SK-N-SH (cell line): ENCODE data around the gene MRPL57. TPM values are rescaled to one million over a fixed set of nuclear protein-coding genes. Genes with fewer than 3 reads are reported as not detected.

Experiments
- CTCF ChIA-PET: fragments of 300-600, 350-600 bp; formaldehyde crosslinking; extraction: SDS; loops from one replicate; lab custom pipeline; 2021; lab: Yijun Ruan, JAX
- POLR2A ChIA-PET: fragments of 350-600 bp; sonication (Branson Sonifier 250); formaldehyde crosslinking; extraction: SDS; loops from one replicate; lab custom pipeline; 2020; ENCODE audit warnings: antibody characterized with exemption, inconsistent platforms; lab: Yijun Ruan, JAX
- DNase-seq: peaks from one replicate; pipeline ENCODE4 v3.0.0; 2012
- H2AFZ ChIP-seq: fragments of 200-600 bp; sonication (generic); 2 replicates; pipeline ENCODE4 v1.8.1; 2016; ENCODE audit warnings: antibody characterized with exemption, mild to moderate bottlenecking, low read depth
- H3F3A ChIP-seq: fragments of 200-600 bp; sonication (generic); replicated peaks from 2 replicates; pipeline ENCODE3; 2016; ENCODE audit warnings: antibody characterized with exemption, mild to moderate bottlenecking; ENCODE audit not compliant: insufficient read depth
- H3K27ac ChIP-seq, 2 experiments: fragments of 200-500 bp in 1 of 2; fragments of 200-600 bp in 1 of 2; sonication (Bioruptor generic) in 1 of 2; sonication (generic), shearing (Covaris generic) in 1 of 2; 2 replicates each; pipeline versions ENCODE4 v1.5.1 to v1.6.1; 2014 to 2016; ENCODE audit warnings: low read depth in 2 of 2, inconsistent platforms in 1 of 2, low read length in 1 of 2, mild to moderate bottlenecking in 1 of 2, mixed read lengths in 1 of 2
- H3K27me3 ChIP-seq: fragments of 200-600 bp; sonication (generic), shearing (Covaris generic); 2 replicates; pipeline ENCODE4 v1.6.1; 2016; ENCODE audit warnings: mixed run types; ENCODE audit not compliant: insufficient read depth
- H3K36me3 ChIP-seq, 2 experiments: fragments of 200-500 bp in 1 of 2; fragments of 200-600 bp in 1 of 2; sonication (Bioruptor generic) in 1 of 2; sonication (generic) in 1 of 2; replicated peaks in 1 of 2; 2 replicates each; pipeline versions ENCODE3 to v1.5.1; 2014 to 2016; ENCODE audit warnings: low read length in 1 of 2, mild to moderate bottlenecking in 1 of 2; ENCODE audit not compliant: insufficient read depth in 2 of 2, control insufficient read depth in 1 of 2
- H3K4me1 ChIP-seq, 2 experiments: fragments of 200-500 bp in 1 of 2; fragments of 200-600 bp in 1 of 2; sonication (Bioruptor generic) in 1 of 2; sonication (generic), shearing (Covaris generic) in 1 of 2; 2 replicates each; pipeline versions ENCODE4 v1.5.1 to v1.6.1; 2014 to 2016; ENCODE audit warnings: low read depth in 1 of 2, low read length in 1 of 2, mixed run types in 1 of 2; ENCODE audit not compliant: insufficient read depth in 2 of 2, control insufficient read depth in 1 of 2
- H3K4me2 ChIP-seq: fragments of 200-600 bp; sonication (generic), shearing (Covaris generic); 2 replicates; pipeline ENCODE4 v1.6.1; 2017; ENCODE audit warnings: mixed run types
- H3K4me3 ChIP-seq, 2 experiments: fragments of 200-500 bp in 1 of 2; fragments of 200-600 bp in 1 of 2; sonication (Bioruptor generic) in 1 of 2; sonication (generic), shearing (Covaris generic) in 1 of 2; 2 replicates each; pipeline versions ENCODE4 v1.5.1 to v1.8.1; 2014 to 2016; ENCODE audit warnings: low read depth in 2 of 2, inconsistent platforms in 1 of 2, low read length in 1 of 2, mild to moderate bottlenecking in 1 of 2, mixed read lengths in 1 of 2, moderate library complexity in 1 of 2
- H3K79me2 ChIP-seq: fragments of 200-600 bp; sonication (generic); 2 replicates; pipeline ENCODE4 v1.8.1; 2017; ENCODE audit warnings: mild to moderate bottlenecking; ENCODE audit not compliant: insufficient read depth
- H3K9ac ChIP-seq: fragments of 200-600 bp; sonication (generic); 2 replicates; pipeline ENCODE4 v1.6.1; 2017; ENCODE audit warnings: mixed run types
- H3K9me2 ChIP-seq: fragments of 200-600 bp; sonication (generic); 2 replicates; pipeline ENCODE4 v1.6.1; 2017; ENCODE audit warnings: mixed run types
- H3K9me3 ChIP-seq: fragments of 200-600 bp; sonication (generic); 2 replicates; pipeline ENCODE4 v1.6.1; 2017; ENCODE audit warnings: mixed run types, mild to moderate bottlenecking, moderate library complexity
- H4K20me1 ChIP-seq: fragments of 200-600 bp; sonication (generic); 2 replicates; pipeline ENCODE4 v1.6.1; 2017; ENCODE audit warnings: mild to moderate bottlenecking, mixed run types; ENCODE audit not compliant: insufficient read depth
- CTCF ChIP-seq: fragments of 200-600 bp; sonication (generic); IDR thresholded peaks from 2 replicates; pipeline ENCODE4 v1.6.1; 2017; ENCODE audit warnings: antibody characterized with exemption, mild to moderate bottlenecking, moderate library complexity
- FOXJ3 ChIP-seq: sonication (generic); formaldehyde crosslinking; IDR thresholded peaks from 2 replicates; pipeline ENCODE4 v1.5.1; 2020; ENCODE audit warnings: mild to moderate bottlenecking, missing genetic modification reagents
- GATA2 ChIP-seq: sonication (generic); formaldehyde crosslinking; IDR thresholded peaks from 2 replicates; pipeline ENCODE4 v1.5.0; 2020; ENCODE audit warnings: mild to moderate bottlenecking, missing genetic modification reagents
- PBX3 ChIP-seq: IDR thresholded peaks from 2 replicates; pipeline ENCODE4; 2012
- RFX5 ChIP-seq: IDR thresholded peaks from 2 replicates; pipeline ENCODE4 v1.6.1; 2012; ENCODE audit warnings: mild to moderate bottlenecking, improper control_type of control experiment, low read length
- RXRA ChIP-seq: IDR thresholded peaks from 2 replicates; pipeline ENCODE4 v1.4.0; 2012; ENCODE audit warnings: low read depth, mild to moderate bottlenecking, borderline replicate concordance
- SIN3A ChIP-seq: IDR thresholded peaks from 2 replicates; pipeline ENCODE4 v1.6.1; 2012; ENCODE audit warnings: low read depth, mild to moderate bottlenecking, low read length, moderate library complexity, borderline replicate concordance
- TAF1 ChIP-seq: IDR thresholded peaks from 2 replicates; pipeline ENCODE4 v1.6.1; 2012; ENCODE audit warnings: low read depth, mild to moderate bottlenecking, low read length, moderate library complexity, borderline replicate concordance
- TEAD4 ChIP-seq: IDR thresholded peaks from 2 replicates; pipeline ENCODE4 v1.4.0; 2012; ENCODE audit warnings: mild to moderate bottlenecking, borderline replicate concordance; ENCODE audit not compliant: insufficient read depth
- ZBTB33 ChIP-seq: IDR thresholded peaks from 2 replicates; pipeline ENCODE4 v1.4.0; 2012; ENCODE audit warnings: low read depth, borderline replicate concordance
- WGBS: methylation state at CpG from one replicate; pipeline ENCODE4 v1.1.6; 2017; ENCODE audit warnings: low lambda C conversion rate; 5-methylcytosine and 5-hydroxymethylcytosine counted together
- polyA plus RNA-seq, 3 experiments: library from polyadenylated mRNA; depleted of rRNA; stranded (reverse); fragments of >200 nt; gene quantifications; 2 replicates each; pipeline ENCODE4 v1.2.3, GENCODE V29; 2012

The MRPL57 gene
- polyA plus RNA-seq, 1 of the 3 experiments (the other 2 are of a cell fraction) = 19.9 TPM

GRCh38 chr13:21148557-21149258 is 27.8 kb upstream of the MRPL57 start:
- no peaks in the 10 kb centered on the region for H3K27me3 ChIP-seq
- H4K20me1 ChIP-seq = peaks cover 25% of the 10 kb centered on the region
- peaks cover 29 to 31% of the 10 kb centered on the region in 2 experiments for H3K36me3 ChIP-seq
- peaks cover 32% of the 10 kb centered on the region for H3F3A ChIP-seq
- no peak overlapping the region for H3K4me3 ChIP-seq
- CTCF ChIA-PET = interaction anchor here (0.9 to 1.3 kb wide), 2 partner anchors 23 to 27 kb away, joined by 3 read pairs; partner anchors contain the start of genes MRPL57 and SKA3
- DNase-seq = no peak
- no peak overlapping the region for H3K9ac ChIP-seq
- H3K9me2 ChIP-seq = no peaks in the 10 kb centered on the region
- H3K79me2 ChIP-seq = peaks cover 29% of the 10 kb centered on the region
- no peak for TF ChIP-seq SIN3A
- H3K27ac ChIP-seq = peak overlapping the region in 1 of 2 experiments; percentile 49; a peak in 2 of 4 replicates
- POLR2A ChIA-PET = no interaction called here
- H3K4me2 ChIP-seq = no peak overlapping the region
- H3K4me1 ChIP-seq = no peaks in the 10 kb centered on the region
- WGBS = 83% methylated on average over 5 of the region's 5 CpGs
- H2AFZ ChIP-seq = no peak overlapping the region
- H3K9me3 ChIP-seq = no peaks in the 10 kb centered on the region

GRCh38 chr13:21149568-21149967 is 26.9 kb upstream of the MRPL57 start:
- 96% methylated on average over 1 of the region's 1 CpG for WGBS

More at GRCh38 chr13:21149568-21149967, 26.9 kb upstream of the MRPL57 start:
- no peak for TF ChIP-seq GATA2 (CRISPR knock-in tag)
- TF ChIP-seq TAF1 = no peak
- TF ChIP-seq FOXJ3 (CRISPR knock-in tag) = no peak
- TF ChIP-seq RFX5 = no peak
- TF ChIP-seq PBX3 = no peak
- TF ChIP-seq ZBTB33 = no peak
- no peak for TF ChIP-seq RXRA
- TF ChIP-seq TEAD4 = no peak
- no peak for TF ChIP-seq CTCF
- Histone ChIP-seq H3K9ac (no peak overlapping the region), H2AFZ (no peak overlapping the region), H3K9me3 (no peaks in the 10 kb centered on the region), H3K4me3 (no peak overlapping the region), H3K79me2 (peaks cover 21% of the 10 kb centered on the region), H3K36me3 (peaks cover 28 to 30% of the 10 kb centered on the region in 2 experiments), H3K4me2 (no peak overlapping the region), H3K27me3 (no peaks in the 10 kb centered on the region), H3K27ac (peak overlapping the region in 1 of 2 experiments; percentile 49; a peak in 2 of 4 replicates), H3K4me1 (peaks cover 0 to 5% of the 10 kb centered on the region in 2 experiments; a peak in 1 of 4 replicates), H3K9me2 (no peaks in the 10 kb centered on the region), H4K20me1 (peaks cover 17% of the 10 kb centered on the region; the same call in 1 of the 2 replicates), H3F3A (peaks cover 32% of the 10 kb centered on the region)
- CTCF ChIA-PET = interaction anchor here (0.9 to 1.2 kb wide), 3 partner anchors 22 to 328 kb away, joined by 3 read pairs; partner anchors contain the start of genes MRPL57 and SKA3
- DNase-seq = no peak
- POLR2A ChIA-PET = no interaction called here
